ENCODE data around the gene SLC2A4RG.
"Not testable (repeated sequence)": the region's sequence is repeated elsewhere in the genome, so short reads cannot be mapped to it uniquely, and the experiment has no call there.

SLC2A4RG gene

DNA sequence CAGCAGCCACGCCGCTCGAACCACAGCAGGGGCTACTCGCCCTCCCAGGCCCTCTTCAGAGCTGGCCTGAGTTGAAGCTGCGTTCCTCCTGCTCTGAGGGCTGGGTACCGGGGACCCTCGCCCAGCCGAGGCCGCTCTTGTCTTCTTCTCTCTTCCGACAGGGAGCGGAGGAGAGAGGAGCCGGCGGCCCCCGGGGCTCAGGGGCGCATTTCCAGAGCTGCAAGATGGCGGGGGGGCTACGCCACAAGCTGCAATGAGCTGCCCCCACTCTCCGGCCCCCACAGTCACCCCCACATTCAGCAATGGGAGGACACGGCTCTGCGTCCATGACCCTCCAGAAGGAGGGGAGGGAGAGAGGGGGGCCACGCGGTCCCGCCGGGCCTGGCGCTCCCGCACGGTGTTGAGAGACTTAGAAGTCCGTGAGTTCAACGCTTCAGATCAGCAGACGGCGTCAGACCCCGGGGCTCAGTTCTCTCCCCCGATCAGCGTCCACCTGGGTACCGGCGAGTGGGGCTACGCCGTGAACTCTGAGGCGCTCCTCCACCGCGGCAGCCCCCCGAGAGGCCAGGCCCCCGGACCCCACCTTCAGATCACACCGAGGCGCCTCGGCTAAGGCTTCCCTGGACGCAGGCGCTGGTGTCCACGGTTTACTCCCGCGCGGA is 31.6 kb downstream of the SLC2A4RG start:
- no peaks in the 10 kb centered on the region for H3K27me3 ChIP-seq (replicated peaks)
- H3K36me3 ChIP-seq (replicated peaks) = no peaks in the 10 kb centered on the region
- H3K27ac ChIP-seq = no peak overlapping the region
- no peak for DNase-seq
- in situ Hi-C loops (cut with HindIII; ENCODE audit: low pct_ligation_motif_present, low sequenced_read_pairs) = no loop called here
- H3K4me3 ChIP-seq (ENCODE audit: low read depth, low read length) = no peak overlapping the region
- TF ChIP-seq, protein P1, sequence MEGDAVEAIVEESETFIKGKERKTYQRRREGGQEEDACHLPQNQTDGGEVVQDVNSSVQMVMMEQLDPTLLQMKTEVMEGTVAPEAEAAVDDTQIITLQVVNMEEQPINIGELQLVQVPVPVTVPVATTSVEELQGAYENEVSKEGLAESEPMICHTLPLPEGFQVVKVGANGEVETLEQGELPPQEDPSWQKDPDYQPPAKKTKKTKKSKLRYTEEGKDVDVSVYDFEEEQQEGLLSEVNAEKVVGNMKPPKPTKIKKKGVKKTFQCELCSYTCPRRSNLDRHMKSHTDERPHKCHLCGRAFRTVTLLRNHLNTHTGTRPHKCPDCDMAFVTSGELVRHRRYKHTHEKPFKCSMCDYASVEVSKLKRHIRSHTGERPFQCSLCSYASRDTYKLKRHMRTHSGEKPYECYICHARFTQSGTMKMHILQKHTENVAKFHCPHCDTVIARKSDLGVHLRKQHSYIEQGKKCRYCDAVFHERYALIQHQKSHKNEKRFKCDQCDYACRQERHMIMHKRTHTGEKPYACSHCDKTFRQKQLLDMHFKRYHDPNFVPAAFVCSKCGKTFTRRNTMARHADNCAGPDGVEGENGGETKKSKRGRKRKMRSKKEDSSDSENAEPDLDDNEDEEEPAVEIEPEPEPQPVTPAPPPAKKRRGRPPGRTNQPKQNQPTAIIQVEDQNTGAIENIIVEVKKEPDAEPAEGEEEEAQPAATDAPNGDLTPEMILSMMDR (IDR thresholded peaks at IDR 0.05; ENCODE audit: low read depth, low read length, missing control alignments) = no peak

DNA sequence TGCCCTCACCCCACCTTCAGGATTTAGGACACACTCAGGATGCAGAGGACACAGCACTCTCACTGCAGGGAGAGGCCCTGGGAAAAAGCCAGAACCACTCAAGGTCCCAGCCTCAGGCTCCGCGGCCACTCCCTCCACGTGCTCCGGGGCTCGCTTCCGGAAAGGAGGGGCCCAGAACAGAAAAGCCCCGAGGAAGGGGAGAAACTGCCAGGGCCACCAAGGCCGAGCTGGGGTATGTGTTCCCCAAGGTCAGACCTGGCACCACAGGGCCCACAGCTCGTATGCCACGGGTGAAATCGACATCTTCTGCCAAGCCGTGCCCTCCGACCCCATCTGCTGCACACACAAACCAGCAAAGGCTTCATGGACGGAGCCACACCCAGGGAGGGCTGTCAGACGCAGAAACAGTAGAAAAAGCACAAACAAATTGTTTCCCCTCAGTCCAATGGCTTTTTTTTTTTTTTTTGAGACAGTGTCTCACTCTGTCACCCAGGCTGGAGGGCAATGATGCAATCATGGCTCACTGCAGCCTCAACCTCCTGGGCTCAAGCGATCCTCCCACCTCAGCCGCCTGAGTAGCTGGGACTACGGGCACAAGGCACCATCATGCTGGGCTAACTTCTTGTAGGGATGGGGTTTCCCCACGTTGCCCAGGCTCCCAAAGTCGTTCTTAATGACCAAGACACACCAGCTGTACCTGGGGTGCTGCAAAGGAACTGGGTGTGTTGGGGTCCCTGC is 33.4 kb downstream of the SLC2A4RG start:
- H3K27ac ChIP-seq = no peak overlapping the region
- no peaks in the 10 kb centered on the region for H3K27me3 ChIP-seq (replicated peaks)
- no peak for DNase-seq
- in situ Hi-C loops (cut with HindIII; ENCODE audit: low pct_ligation_motif_present, low sequenced_read_pairs) = no loop called here
- TF ChIP-seq, protein P1 (IDR thresholded peaks at IDR 0.05; ENCODE audit: low read depth, low read length, missing control alignments) = no peak
- H3K4me3 ChIP-seq (ENCODE audit: low read depth, low read length) = no peak overlapping the region
- H3K36me3 ChIP-seq (replicated peaks) = no peaks in the 10 kb centered on the region

DNA sequence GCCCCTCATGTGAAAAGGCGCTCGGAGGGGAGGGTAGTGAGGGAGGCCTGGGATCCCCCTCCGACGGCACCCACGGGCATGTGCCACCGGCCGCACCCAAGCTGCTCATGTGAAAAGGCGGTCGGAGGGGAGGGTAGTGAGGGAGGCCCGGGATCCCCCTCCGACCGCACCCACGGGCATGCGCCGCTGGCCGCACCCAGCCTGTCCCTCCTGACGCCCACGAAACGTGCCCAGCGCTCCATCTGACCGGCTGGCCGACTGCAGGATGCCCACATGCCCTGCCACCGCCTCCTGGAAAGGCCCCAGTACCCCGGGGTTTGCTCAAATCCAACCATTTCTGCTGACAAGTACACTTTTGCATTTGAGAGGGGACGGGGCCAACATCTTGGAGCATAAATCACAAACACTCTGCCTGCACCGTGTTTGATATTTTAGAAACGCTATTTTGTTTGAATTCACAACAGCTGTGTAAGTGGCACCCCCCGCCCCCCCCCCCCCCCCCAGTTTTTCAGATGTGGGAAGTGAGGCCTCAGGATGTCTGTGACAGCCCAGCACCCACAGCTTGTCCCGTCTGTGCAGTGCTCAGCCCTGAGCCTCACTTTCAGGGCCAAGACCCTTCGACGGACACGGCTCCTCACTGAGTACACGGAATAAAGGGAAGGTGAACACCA is 34.1 kb downstream of the SLC2A4RG start:
- H3K27me3 ChIP-seq (replicated peaks) = no peaks in the 10 kb centered on the region
- no peaks in the 10 kb centered on the region for H3K36me3 ChIP-seq (replicated peaks)
- TF ChIP-seq, protein P1 (IDR thresholded peaks at IDR 0.05; ENCODE audit: low read depth, low read length, missing control alignments) = no peak
- no peak overlapping the region for H3K4me3 ChIP-seq (ENCODE audit: low read depth, low read length)
- H3K27ac ChIP-seq = no peak overlapping the region
- in situ Hi-C loops (cut with HindIII; ENCODE audit: low pct_ligation_motif_present, low sequenced_read_pairs) = no loop called here
- DNase-seq = no peak

DNA sequence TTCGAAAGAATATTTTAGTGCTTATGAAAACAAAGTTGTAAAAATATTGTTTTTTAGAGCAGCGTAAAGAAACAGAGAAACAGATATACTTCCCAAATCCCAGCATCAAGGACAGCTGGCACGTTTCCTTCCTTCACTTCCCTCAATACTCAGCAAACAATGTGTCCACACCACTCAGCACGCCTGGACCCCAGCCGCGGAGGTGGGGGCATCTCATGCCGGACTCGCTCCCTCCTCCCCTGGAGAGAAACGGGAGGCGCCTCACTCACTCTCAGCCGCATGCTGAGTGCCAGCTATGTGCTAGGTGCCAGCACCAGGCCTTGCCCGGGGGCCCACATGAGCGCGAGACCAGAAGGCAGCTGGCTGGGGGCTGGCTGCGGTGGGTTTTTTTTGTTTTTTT is 34.7 kb downstream of the SLC2A4RG start:
- H3K27me3 ChIP-seq (replicated peaks) = no peaks in the 10 kb centered on the region
- in situ Hi-C loops (cut with HindIII; ENCODE audit: low pct_ligation_motif_present, low sequenced_read_pairs) = no loop called here
- TF ChIP-seq, protein P1 (IDR thresholded peaks at IDR 0.05; ENCODE audit: low read depth, low read length, missing control alignments) = no peak
- no peaks in the 10 kb centered on the region for H3K36me3 ChIP-seq (replicated peaks)
- H3K4me3 ChIP-seq (ENCODE audit: low read depth, low read length) = no peak overlapping the region
- no peak overlapping the region for H3K27ac ChIP-seq
- DNase-seq = no peak

DNA sequence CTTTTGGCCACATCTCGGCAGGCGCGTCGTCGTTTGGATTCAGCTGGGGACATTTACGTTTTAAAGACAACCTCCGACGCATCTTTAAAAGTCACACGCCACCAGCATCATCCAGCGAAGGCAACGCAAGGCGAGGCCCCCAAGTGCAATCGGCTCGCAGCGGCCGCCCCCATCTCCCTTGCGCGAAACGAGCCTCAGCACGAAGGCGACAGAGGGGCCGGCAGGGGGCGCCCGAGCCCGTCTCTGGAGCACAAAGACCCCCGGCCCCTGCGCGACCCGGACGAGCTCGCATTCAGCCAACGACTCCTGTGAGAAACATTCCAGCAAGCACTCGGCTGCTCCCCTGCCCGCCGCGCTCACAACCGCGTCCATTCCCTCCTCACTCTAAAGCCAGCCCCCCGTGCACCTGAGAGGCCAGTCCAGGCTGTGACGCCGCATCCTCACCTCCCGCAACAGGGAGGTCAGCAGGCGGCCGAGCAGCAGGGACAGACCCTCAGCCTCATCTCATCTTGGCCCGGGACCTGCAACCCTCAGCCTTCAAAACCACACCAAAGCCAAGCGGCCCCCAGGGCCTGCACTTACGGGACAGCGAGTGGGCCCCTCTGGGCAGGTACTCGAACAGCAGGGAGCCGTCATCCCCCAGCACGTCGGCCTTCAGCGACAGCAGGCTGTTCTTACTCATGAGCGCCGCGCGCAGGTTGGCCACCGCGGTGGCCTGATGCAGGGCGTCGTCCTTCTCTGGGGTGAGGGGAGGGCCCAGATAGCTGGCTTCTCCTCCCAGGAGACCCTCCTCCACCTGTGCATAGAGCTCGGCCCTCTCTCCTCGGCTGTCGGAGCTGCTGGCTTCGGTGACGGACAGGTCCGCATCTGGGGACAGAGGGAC is 35.8 kb downstream of the SLC2A4RG start:
- DNase-seq = peak; percentile 20
- Histone ChIP-seq H3K4me3 (ENCODE audit: low read depth, low read length) (peak overlapping the region; percentile 31), H3K27me3 (replicated peaks) (no peaks in the 10 kb centered on the region), H3K36me3 (replicated peaks) (no peaks in the 10 kb centered on the region), H3K27ac (no peak overlapping the region)
- TF ChIP-seq, protein P1 (IDR thresholded peaks at IDR 0.05; ENCODE audit: low read depth, low read length, missing control alignments) = peak; percentile 86
- in situ Hi-C loops (cut with HindIII; ENCODE audit: low pct_ligation_motif_present, low sequenced_read_pairs) = no loop called here

DNA sequence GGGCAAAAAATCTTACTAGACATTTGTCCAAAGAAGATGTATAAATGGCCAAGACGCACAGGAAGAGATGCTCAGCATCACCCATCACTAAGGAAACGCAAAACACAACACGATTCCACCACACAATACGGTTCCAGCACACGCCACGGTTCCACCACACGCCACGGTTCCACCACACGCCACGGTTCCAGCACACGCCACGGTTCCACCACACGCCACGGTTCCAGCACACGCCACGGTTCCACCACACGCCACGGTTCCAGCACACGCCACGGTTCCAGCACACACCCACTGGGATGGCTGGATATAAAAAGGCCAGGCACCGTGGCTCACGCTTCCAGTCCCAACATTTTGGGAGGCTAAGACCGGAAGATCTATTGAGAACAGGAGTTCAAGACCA is 37.3 kb downstream of the SLC2A4RG start:
- in situ Hi-C loops (cut with HindIII; ENCODE audit: low pct_ligation_motif_present, low sequenced_read_pairs); H3K27ac ChIP-seq: not testable (repeated sequence)

More for the DNA sequence above, 37.3 kb downstream of the SLC2A4RG start:
- DNase-seq; H3K27me3 ChIP-seq (replicated peaks); H3K36me3 ChIP-seq (replicated peaks); H3K4me3 ChIP-seq (ENCODE audit: low read depth, low read length): not testable (repeated sequence)
